ENCODE data around the gene FKTN.
A peak's percentile ranks its signal among the peaks of the same experiment; 100 is the strongest.

The FKTN gene

DNA sequence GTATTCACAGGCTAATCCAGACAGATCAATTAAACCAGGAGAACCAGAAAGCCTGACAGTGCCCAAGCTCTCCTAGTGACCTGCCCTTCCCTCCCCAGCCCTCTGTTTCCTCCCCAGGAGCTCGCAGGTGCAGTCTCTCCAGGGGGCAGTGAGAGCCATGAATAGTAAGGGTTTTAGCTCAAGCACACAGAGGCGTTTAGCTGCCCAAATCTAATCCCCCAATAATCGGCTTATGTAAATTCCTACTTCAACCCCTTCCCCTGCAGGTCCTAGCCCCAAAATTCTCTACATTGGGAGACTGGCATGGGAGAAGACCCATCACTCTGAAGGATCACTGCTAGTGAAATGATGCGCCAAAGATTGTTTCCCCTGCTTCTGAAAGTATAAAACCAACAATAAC is 93.9 kb downstream of the FKTN start:
- in situ Hi-C loops (cut with HindIII; ENCODE audit: low sequenced_read_pairs): no loop called here
- H3K4me3 ChIP-seq (ENCODE audit: low read depth, low read length): no peak overlapping the region
- DNase-seq (ENCODE audit: low read depth, low spot score): no peak
- TF ChIP-seq CTCF (IDR thresholded peaks at IDR 0.05; ENCODE audit: low read depth, low read length): no peak

GRCh38 chr9:105656131-105656921 is 98.4 kb downstream of the FKTN start:
- DNase-seq (ENCODE audit: low read depth, low spot score): no peak
- in situ Hi-C loops (cut with HindIII; ENCODE audit: low sequenced_read_pairs): no loop called here
- peak overlapping the region; percentile 44 for H3K4me3 ChIP-seq (ENCODE audit: low read depth, low read length)
- peak; percentile 1 for TF ChIP-seq CTCF (IDR thresholded peaks at IDR 0.05; ENCODE audit: low read depth, low read length)

GRCh38 chr9:105658351-105658750 is 100.4 kb downstream of the FKTN start:
- in situ Hi-C loops (cut with HindIII; ENCODE audit: low sequenced_read_pairs): no loop called here
- TF ChIP-seq CTCF (IDR thresholded peaks at IDR 0.05; ENCODE audit: low read depth, low read length): no peak

GRCh38 chr9:105661011-105661410 is 103.1 kb downstream of the FKTN start:
- in situ Hi-C loops (cut with HindIII; ENCODE audit: low sequenced_read_pairs): no loop called here
- no peak for TF ChIP-seq CTCF (IDR thresholded peaks at IDR 0.05; ENCODE audit: low read depth, low read length)
- no peak for DNase-seq (ENCODE audit: low read depth, low spot score)
- H3K4me3 ChIP-seq (ENCODE audit: low read depth, low read length): no peak overlapping the region

More at GRCh38 chr9:105658351-105658750, 100.4 kb downstream of the FKTN start:
- H3K4me3 ChIP-seq (ENCODE audit: low read depth, low read length): no peak overlapping the region
- no peak for DNase-seq (ENCODE audit: low read depth, low spot score)

- TF ChIP-seq CTCF (IDR thresholded peaks at IDR 0.05; ENCODE audit: low read depth, low read length): no peak
- DNase-seq (ENCODE audit: low read depth, low spot score): no peak
- H3K4me3 ChIP-seq (ENCODE audit: low read depth, low read length): no peak within 1 kb of the TSS
- in situ Hi-C loops (cut with HindIII; ENCODE audit: low sequenced_read_pairs): no loop called here
Observed at GRCh38 chr9:105662184-105663104, 104.5 kb downstream of the FKTN start, which contains the start of gene TAL2. Gene TAL2 (plus strand): TSS chr9:105662457. CDS start chr9:105662497, 40 bp downstream.

GRCh38 chr9:105663914-105664313 is 106.0 kb downstream of the FKTN start:
- in situ Hi-C loops (cut with HindIII; ENCODE audit: low sequenced_read_pairs): no loop called here
- no peak for DNase-seq (ENCODE audit: low read depth, low spot score)
- no peak overlapping the region for H3K4me3 ChIP-seq (ENCODE audit: low read depth, low read length)
- no peak for TF ChIP-seq CTCF (IDR thresholded peaks at IDR 0.05; ENCODE audit: low read depth, low read length)
